Activated CD4-positive, alpha-beta T cell treated with anti-CD3 and anti-CD28 coated beads, Interleukin-2, amount 10 ng/mL, durations not matched to agents 24 days and 14 days (primary cell): Measurements from ENCODE around the gene CSPG4. TPM values are rescaled to one million over a fixed set of nuclear protein-coding genes. Genes with fewer than 3 reads are reported as not detected.
"Not testable (repeated sequence)": the region's sequence is repeated elsewhere in the genome, so short reads cannot be mapped to it uniquely, and the experiment has no call there.

Experiments
- DNase-seq: peaks from one replicate; pipeline ENCODE4 v3.0.0; 2022
- H3K27ac Mint-ChIP-seq: one replicate; pipeline ENCODE4 v1.8.0; 2022; ENCODE audit warnings: mild to moderate bottlenecking, mixed read lengths
- H3K27me3 Mint-ChIP-seq: one replicate; pipeline ENCODE4 v1.8.0; 2022; ENCODE audit warnings: mixed read lengths
- H3K36me3 Mint-ChIP-seq: one replicate; pipeline ENCODE4 v1.8.0; 2022; ENCODE audit warnings: low read depth, mild to moderate bottlenecking, mixed read lengths
- H3K4me1 Mint-ChIP-seq: one replicate; pipeline ENCODE4 v1.8.0; 2021; ENCODE audit warnings: mixed read lengths
- H3K4me3 Mint-ChIP-seq: one replicate; pipeline ENCODE4 v1.8.0; 2022; ENCODE audit warnings: mild to moderate bottlenecking, moderate library complexity, mixed read lengths
- H3K9me3 Mint-ChIP-seq: one replicate; pipeline ENCODE4 v1.8.0; 2021; ENCODE audit warnings: mixed read lengths
- intact Hi-C: fragments of 100-400 bp; cut with micrococcal nuclease; formaldehyde crosslinking; loops from one replicate; pipeline ENCODE4 v1.15.1; 2023
- total RNA-seq: library from RNA; stranded (reverse); gene quantifications from 2 replicates; pipeline ENCODE4 v1.2.3, GENCODE V29; 2022

The CSPG4 gene
- total RNA-seq, 1 donor from 2014 or later: not detected

DNA sequence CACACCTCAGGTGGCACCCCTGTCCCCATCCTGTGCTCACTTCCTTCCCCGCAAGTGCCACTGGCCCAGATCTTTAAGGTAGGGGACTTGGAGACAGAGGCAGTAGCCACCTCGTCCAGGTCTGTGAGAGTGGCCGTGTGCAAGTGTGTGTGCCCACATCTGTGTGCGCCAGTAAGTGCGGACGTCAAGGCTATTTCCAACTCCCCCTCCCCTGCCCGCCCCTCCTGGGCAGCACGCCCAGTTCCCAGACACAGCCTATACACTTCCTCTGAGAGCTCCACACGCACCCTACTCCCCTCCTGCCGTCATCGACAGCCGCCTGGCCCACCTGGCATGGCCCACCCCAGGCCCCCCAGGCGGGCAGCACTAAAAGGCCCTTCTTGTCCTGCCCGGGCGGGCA lies 3.2 kb downstream of the CSPG4 start:
- H3K27ac Mint-ChIP-seq, H3K4me3 Mint-ChIP-seq, H3K4me1 Mint-ChIP-seq, H3K36me3 Mint-ChIP-seq, intact Hi-C loops, DNase-seq, H3K9me3 Mint-ChIP-seq: not testable (repeated sequence)
- H3K27me3 Mint-ChIP-seq: peaks cover 17% of the 10 kb centered on the region

DNA sequence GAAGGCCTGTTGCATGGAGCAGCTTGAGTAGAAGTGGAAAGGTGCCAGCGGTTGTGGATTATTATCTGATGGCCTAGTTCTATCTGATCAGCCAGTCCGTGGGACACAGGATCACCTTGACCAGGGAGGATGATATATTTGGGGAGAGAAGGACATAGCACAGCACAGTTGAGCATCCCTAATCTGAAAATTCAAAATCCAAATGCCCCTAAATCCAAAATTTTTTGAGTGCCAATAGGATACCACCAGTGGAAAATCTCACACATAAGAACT lies 6.0 kb downstream of the CSPG4 start:
- Mint-ChIP-seq H3K9me3 (no peaks in the 10 kb centered on the region), H3K27ac (no peak overlapping the region), H3K4me3 (no peak overlapping the region), H3K4me1 (no peaks in the 10 kb centered on the region), H3K27me3 (peaks cover 2% of the 10 kb centered on the region), H3K36me3 (no peaks in the 10 kb centered on the region)
- DNase-seq: no peak
- intact Hi-C loops: no loop called here

DNA sequence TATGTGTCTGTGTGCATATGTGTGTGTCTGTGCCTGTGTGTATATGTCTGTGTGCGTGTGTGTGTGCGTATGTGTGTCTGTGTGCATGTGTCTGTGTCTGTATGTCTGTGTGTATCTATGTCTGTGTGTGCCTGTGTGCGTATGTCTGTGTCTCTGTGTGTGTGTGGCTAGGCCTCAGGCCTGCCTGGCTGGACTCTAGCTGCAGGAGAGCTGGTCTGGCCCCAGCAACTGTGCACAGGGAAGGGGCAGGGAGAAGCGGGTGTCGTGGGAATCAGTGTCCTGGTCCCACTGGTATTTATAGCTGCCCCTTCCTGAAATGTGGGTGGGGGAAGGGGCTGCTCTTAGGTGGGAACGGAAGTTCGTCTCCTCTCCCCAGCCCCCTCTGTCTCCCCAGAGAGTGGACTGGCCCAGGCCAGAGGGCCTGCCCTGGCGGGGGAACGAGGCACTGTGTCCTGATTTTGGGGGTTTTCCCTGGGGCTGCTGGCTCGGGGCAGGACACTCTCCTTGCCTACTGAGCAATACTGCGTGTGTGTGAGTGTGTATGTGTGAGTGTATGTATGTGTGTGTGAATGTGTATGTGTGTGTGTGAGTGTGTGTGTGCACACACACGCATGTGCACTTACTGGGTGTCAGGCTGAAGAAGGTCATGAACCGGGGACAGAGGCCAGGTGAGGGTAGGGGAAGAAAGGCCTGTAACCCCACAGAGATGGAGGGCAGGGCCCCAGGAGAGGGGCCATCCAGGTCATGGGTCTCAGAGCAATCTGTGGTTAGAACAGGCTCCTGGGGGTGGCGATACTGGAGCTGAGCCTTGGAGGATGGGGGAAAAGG lies 6.6 kb downstream of the CSPG4 start:
- H3K27ac Mint-ChIP-seq: no peak overlapping the region
- no peaks in the 10 kb centered on the region for H3K36me3 Mint-ChIP-seq
- H3K4me1 Mint-ChIP-seq: no peaks in the 10 kb centered on the region
- H3K9me3 Mint-ChIP-seq: no peaks in the 10 kb centered on the region
- no peak for DNase-seq
- intact Hi-C loops: no loop called here
- H3K27me3 Mint-ChIP-seq: no peaks in the 10 kb centered on the region
- no peak overlapping the region for H3K4me3 Mint-ChIP-seq

DNA sequence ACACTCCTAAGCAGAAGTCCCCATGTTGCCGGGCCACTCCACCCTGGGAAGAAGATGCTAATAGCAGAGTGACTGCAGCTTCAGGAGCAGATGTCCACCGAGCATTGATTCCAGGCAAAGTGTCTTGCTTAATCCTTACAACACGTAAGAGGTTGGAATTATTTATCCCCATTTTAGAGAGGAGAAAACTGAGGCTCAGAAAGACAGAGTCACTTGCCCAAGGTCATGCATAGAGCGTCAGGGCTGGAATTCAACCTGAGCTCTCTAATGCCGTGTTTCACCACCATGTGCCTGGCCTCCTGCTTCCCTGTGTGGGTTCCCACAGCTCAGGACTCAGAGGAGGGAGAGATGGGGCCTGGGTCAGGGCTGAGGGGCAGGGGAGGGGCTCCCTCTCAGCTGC lies 7.3 kb downstream of the CSPG4 start:
- DNase-seq, H3K27me3 Mint-ChIP-seq, H3K4me1 Mint-ChIP-seq, H3K27ac Mint-ChIP-seq, H3K4me3 Mint-ChIP-seq, H3K36me3 Mint-ChIP-seq, H3K9me3 Mint-ChIP-seq, intact Hi-C loops: not testable (repeated sequence)

DNA sequence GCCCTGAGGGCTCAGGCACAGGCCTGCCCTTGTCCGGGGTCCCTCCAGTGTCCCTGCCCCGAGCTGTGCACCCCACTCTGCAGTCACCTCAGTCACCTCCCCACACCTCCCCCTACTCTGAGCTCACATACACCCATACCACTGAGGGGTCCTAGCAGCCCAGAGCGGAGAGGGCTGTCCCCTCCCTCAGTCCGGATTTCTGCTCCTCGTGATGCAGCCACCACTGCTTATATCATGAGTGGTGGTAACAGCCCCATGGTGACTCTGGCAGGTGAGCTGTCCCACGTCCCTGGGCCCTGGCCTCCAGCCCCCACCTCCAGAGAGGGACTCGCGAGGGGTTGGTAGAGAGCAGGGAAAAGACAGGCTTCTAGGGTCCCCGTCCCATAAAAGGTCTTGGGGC lies 8.0 kb downstream of the CSPG4 start:
- Mint-ChIP-seq H3K4me3 (no peak overlapping the region), H3K36me3 (no peaks in the 10 kb centered on the region), H3K4me1 (no peaks in the 10 kb centered on the region), H3K9me3 (no peaks in the 10 kb centered on the region), H3K27me3 (no peaks in the 10 kb centered on the region), H3K27ac (no peak overlapping the region)
- intact Hi-C loops: no loop called here
- DNase-seq: no peak

DNA sequence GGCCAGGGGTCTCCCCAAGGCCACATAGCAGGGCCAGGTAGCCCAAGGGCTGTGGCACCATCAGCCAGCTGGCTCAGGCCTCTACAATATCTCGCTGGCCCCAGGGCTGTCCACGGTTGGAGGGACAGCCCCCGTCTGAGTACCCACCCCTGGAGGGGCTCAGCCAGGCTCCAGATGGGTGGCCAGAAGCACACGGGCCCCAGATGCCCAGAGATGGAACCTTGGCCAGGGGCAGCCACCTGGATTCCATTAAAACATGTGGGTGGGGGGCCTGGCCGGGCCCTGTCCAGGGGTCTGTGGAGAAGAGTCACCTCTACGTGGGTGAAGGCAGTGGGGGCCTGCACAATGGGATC lies 8.4 kb downstream of the CSPG4 start:
- no peaks in the 10 kb centered on the region for H3K36me3 Mint-ChIP-seq
- DNase-seq: no peak
- H3K4me1 Mint-ChIP-seq: no peaks in the 10 kb centered on the region
- H3K4me3 Mint-ChIP-seq: no peak overlapping the region
- H3K27ac Mint-ChIP-seq: no peak overlapping the region
- H3K9me3 Mint-ChIP-seq: no peaks in the 10 kb centered on the region
- intact Hi-C loops: no loop called here
- H3K27me3 Mint-ChIP-seq: no peaks in the 10 kb centered on the region

DNA sequence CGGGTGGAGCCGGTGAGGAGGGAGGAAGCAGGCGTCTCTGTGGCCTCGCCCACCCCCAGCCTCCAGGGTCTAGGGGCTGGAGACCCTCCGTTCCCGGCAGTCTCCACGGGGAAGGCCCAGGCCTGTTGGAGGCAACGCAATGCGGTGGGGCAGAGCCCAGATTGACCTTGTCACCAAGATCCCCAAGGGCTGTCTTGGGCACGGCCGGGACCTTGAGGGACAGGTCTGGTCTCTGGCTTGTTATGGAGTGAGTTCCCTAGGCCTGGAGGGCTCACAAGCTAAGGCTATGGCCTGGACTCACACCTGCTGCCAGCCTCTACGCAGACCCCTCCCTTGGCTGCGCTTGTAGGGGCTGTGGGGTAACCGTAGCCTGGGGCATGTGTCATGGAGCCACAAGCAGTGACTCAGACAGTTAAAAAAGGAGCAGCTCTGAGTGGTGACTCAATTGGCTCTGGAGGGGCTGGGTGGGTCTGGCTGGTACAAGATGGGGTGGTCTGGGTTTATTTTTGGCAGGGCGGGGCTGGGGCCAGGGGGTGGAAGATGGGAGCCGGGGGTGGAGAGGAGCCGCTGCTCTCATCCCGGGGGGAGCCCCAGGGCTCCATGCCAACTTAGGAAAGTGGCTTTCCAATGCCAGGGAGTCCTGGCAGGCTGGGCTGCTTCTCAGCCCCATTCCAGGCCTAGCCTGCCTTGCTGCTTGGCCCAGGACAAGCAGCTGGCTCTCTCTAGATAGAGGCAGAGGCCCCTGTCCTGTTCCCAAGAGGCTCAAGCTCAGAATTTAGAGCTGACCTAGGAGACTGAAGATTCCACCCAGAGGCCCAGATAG lies 9.0 kb downstream of the CSPG4 start:
- H3K9me3 Mint-ChIP-seq, H3K36me3 Mint-ChIP-seq, H3K27me3 Mint-ChIP-seq, H3K4me3 Mint-ChIP-seq, H3K27ac Mint-ChIP-seq, H3K4me1 Mint-ChIP-seq, intact Hi-C loops, DNase-seq: not testable (repeated sequence)

DNA sequence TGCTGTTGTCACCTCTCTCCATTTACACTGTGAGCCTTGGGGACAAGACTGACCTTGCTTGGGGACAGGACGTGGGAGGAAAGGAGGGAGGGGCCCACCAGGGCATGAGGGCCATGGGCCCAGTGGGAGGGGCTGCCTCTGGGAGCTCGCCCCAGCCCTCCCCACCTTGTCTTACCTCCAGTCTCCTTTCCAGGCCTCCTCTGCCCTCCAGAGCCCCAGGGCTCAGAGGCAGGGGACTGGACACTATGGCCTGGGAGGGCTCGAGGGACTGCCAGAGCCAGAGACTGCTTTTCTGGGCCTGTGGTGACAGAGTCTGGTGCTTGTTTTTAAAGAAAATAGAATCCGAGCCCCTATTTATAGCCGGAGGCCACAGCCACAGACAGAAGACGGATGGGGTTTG lies 10.2 kb downstream of the CSPG4 start:
- Mint-ChIP-seq H3K36me3 (no peaks in the 10 kb centered on the region), H3K9me3 (no peaks in the 10 kb centered on the region), H3K4me3 (no peak overlapping the region), H3K27ac (no peak overlapping the region), H3K27me3 (no peaks in the 10 kb centered on the region), H3K4me1 (no peaks in the 10 kb centered on the region)
- no peak for DNase-seq
- intact Hi-C loops: no loop called here

DNA sequence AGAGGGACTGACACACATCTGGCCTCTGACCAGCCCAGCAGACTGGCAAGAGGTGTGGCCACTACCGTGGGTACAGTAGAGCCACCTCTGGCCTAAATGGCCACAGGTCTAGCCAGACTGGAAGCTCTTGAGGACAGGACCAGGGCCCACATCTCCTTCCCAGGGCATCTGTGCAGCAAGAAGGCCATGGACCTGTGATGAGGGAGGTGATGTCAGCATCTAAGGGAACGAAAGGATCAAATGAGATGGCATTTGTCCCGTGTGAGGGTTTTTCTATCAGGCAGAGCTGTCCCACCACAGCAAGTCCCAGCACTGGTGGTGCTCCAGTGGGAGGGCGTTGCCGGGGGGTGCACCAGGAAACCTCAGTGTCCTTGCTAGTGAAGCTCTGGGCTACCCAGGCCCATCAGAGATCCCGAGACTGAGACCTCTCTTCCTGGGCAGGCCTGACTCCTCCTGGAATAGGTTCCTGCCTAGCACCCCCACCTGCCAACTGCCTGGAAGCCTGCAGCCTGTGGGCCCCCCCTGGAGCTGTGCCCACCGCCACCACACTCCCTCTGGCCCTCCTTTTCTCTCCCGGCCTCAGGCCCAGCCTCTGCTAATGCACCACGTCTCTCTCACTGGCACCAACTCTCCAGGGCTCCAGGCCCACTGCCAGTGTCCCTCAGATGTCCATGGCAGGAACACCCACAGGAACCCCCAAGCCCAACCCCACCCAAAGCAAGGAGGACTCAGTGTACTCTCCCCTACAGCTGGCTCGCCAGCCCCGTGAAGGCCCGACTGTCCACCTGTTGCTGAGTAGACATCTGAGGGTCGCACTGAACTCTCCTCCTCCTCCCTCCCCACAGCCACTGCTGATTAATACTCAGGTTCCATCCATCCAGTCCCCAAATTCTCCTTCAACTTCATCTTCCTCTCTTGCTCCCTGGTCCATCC lies 11.3 kb downstream of the CSPG4 start:
- H3K4me3 Mint-ChIP-seq, H3K9me3 Mint-ChIP-seq, H3K4me1 Mint-ChIP-seq, H3K27me3 Mint-ChIP-seq, intact Hi-C loops, H3K27ac Mint-ChIP-seq, H3K36me3 Mint-ChIP-seq, DNase-seq: not testable (repeated sequence)

DNA sequence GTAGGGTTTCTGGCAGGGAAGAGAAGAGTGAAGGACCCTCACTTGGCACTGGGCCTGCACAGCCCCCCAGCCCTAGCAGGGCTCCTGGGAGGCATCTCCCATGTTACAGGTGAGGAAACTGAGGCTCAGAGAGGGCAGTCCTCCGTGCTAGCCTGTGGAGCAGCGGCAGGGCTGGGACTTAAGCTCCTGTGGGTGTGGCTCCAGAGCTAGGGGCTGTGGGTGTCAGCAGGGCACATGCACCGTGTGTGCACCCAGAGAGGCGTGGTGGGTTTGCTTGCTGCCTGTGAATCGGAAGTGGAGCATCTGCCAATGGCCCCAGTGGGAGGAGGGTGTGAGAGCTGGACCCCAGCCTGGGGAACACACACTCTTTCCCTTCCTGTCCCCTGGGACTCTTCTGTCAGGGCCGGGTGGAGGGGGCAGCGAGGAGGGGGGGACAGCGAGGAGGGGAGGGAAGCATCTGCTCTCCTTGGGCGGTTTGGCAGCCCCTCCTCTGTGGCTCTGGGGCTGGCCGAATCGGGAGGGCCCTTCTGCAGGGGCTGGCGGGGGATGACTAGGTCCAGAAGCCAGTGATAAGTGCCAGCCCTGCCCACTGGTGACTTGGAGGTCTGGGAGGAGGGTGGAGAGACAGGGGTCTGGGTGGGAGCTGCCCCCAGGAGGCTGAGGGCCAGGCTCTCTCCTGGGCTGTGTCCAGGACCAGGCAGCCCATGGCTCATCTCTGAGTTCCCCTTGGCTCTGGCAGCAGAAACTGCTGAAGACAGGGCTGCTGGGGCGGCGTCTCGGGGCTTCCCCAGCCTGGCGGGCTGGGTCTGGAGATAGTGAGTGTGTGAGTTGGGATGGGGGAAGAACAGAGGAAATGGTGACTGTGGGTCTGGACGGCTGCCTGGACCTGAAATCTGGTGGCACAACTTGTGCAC lies 12.4 kb downstream of the CSPG4 start:
- intact Hi-C loops, H3K36me3 Mint-ChIP-seq, H3K4me1 Mint-ChIP-seq, H3K4me3 Mint-ChIP-seq, H3K27me3 Mint-ChIP-seq, H3K27ac Mint-ChIP-seq, H3K9me3 Mint-ChIP-seq, DNase-seq: not testable (repeated sequence)

DNA sequence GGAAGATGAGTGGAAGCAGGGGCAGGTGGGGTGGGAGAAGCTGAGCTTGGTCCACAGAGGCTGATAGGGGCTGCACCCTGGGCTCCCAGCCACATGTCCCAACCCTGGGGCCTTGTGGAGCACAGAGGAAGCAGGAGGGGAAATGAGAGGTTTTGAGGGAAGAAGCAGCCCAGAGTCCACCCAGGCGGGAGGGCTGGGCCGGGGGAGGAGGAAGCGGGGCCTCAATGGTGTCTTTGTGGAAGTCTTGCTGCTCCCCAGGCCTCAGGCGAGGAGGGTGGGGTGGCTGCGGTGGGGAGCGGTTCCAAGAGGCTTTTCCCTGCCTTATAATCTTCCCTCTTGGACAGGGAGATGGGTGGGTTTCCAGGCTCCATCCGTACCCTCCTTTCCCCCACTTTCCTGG lies 13.1 kb downstream of the CSPG4 start:
- intact Hi-C loops, H3K27me3 Mint-ChIP-seq, H3K4me3 Mint-ChIP-seq, H3K27ac Mint-ChIP-seq, DNase-seq, H3K36me3 Mint-ChIP-seq, H3K9me3 Mint-ChIP-seq: not testable (repeated sequence)
- peaks cover 10% of the 10 kb centered on the region for H3K4me1 Mint-ChIP-seq

DNA sequence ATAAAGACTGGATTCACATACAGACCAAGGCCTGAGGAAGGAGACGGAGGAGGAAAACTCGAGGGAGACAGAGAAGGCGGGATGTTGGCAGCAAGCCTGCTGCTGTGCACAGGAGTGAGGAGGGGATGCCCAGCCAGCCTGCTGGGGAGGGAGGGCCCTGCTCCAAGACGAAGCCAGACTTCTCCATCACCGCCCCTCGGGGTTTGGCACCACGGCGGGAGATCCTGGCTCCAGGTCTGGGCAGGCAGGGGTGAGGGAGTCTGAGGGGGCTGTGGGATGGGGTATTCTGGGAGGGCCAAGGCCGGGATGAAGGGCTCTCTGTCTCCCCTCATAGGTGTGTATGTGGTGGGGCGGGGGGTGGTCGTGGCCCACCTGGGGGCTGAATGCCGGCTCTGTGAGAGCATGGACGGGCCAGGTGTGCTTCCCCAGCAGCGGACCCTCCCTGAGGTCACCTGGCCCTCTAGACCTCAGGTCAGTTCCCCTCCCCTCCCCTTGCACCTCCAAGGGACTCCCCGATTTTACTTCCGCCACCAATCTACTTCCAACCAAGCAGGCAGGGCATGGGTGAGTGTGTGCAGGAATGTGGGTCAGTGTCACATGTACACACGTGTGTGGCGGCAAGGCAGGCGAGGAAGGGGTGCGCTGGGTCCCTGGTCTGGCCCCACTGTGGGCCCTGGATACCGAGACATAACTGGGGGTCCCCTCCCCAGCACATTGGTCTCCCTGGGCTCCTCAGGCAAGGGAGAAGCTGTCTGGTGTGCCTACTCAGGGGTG lies 14.5 kb downstream of the CSPG4 start:
- H3K4me1 Mint-ChIP-seq: peaks cover 12% of the 10 kb centered on the region
- H3K36me3 Mint-ChIP-seq, intact Hi-C loops, DNase-seq, H3K27me3 Mint-ChIP-seq, H3K27ac Mint-ChIP-seq, H3K9me3 Mint-ChIP-seq, H3K4me3 Mint-ChIP-seq: not testable (repeated sequence)

DNA sequence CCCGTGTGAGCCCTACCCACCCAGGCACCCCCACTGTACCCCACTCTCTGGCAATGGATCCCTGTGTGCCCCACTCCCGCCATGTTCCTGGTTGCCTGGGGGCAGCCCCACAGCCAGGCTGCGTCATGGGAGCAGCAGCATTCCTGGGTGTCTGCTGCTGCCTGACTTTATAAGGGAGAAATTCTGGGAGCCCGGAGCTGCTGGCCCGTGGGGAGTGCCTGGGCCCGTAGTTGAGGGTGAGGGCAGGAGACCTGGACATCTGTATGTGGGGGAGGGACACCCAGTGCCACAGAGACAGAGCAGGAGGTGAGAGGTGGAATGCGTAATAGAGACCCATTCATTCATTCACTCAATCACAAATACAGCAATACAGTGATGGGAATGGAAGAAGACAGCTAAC lies 15.1 kb downstream of the CSPG4 start:
- no peak for DNase-seq
- Mint-ChIP-seq H3K9me3 (no peaks in the 10 kb centered on the region), H3K36me3 (no peaks in the 10 kb centered on the region), H3K27ac (no peak overlapping the region), H3K4me1 (peaks cover 13% of the 10 kb centered on the region), H3K4me3 (no peak overlapping the region), H3K27me3 (peaks cover 8% of the 10 kb centered on the region)
- intact Hi-C loops: no loop called here
